22Rv1 (cell line): ENCODE results near the gene RREB1.

ENCODE experiments used
- CTCF ChIP-seq: fragments of 450-650 bp; IDR thresholded peaks from 2 replicates; pipeline ENCODE4 v1.5.1; 2017; ENCODE audit warnings: mild to moderate bottlenecking
- ZFX ChIP-seq: fragments of 450-650 bp; IDR thresholded peaks from 2 replicates; pipeline ENCODE4 v1.6.1; 2017; ENCODE audit warnings: antibody characterized with exemption, borderline replicate concordance

GRCh38 chr6:7267071-7267465 lies 159.3 kb downstream of the RREB1 start:
- TF ChIP-seq CTCF: no peak
- TF ChIP-seq ZFX: no peak
